HAP-1 (cell line): ENCODE data around the gene RASGEF1B.
A peak's percentile ranks its signal among the peaks of the same experiment; 100 is the strongest.
"Not testable (repeated sequence)": the region's sequence is repeated elsewhere in the genome, so short reads cannot be mapped to it uniquely, and the experiment has no call there.

ENCODE experiments used
- DNase-seq, 2 experiments: peaks; one replicate each; pipeline ENCODE4 v3.0.0-alpha.2; 2016 to 2020; ENCODE audit warnings: low spot score in 2 of 2
- H3K27me3 ChIP-seq: fragments of 250-450 bp; sonication (Bioruptor Pico); 2 replicates; pipeline ENCODE4 v1.5.1; 2020; ENCODE audit warnings: low read depth, mild to moderate bottlenecking, moderate library complexity
- H3K36me3 ChIP-seq: fragments of 250-450 bp; sonication (Bioruptor Pico); replicated peaks from 2 replicates; pipeline ENCODE4 v1.5.1; 2020; ENCODE audit warnings: mild to moderate bottlenecking
- H3K4me1 ChIP-seq: fragments of 250-450 bp; sonication (Bioruptor Pico); 2 replicates; pipeline ENCODE4 v1.5.1; 2020; ENCODE audit warnings: mild to moderate bottlenecking
- H3K4me3 ChIP-seq: fragments of 250-450 bp; sonication (Bioruptor Pico); 2 replicates; pipeline ENCODE4 v1.5.1; 2020; ENCODE audit warnings: mild to moderate bottlenecking, moderate library complexity
- H3K9me3 ChIP-seq: fragments of 250-450 bp; sonication (Bioruptor Pico); 2 replicates; pipeline ENCODE4 v1.5.1; 2020; ENCODE audit warnings: mild to moderate bottlenecking, moderate library complexity
- in situ Hi-C: fragments of 300-500 bp; cut with MboI; formaldehyde crosslinking; loops from 3 replicates; pipeline ENCODE4 v1.14.3; 2020; ENCODE audit warnings: low sequenced_read_pairs, inconsistent platforms, mixed read lengths

The RASGEF1B gene

DNA sequence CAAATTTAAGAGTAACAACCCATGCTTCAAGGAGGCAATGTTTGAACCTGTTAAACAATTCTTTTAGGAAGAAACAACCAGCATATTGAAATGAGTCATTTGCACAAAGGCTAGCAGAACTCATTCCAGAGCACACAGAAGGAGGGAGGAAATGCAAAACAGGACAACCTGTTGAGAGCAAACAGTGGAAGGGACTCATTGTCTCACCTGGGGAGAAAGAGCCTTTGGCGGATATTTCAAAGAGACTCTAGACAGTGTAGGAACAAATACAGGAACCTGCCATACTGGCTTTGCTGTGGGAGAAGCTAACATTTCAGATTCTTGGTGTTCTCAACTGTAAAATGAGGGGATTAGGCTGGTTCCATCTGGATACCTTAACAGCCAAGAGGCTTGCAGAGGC is 14.8 kb upstream of the RASGEF1B start:
- Histone ChIP-seq H3K36me3 (no peaks in the 10 kb centered on the region), H3K9me3 (no peaks in the 10 kb centered on the region), H3K4me1 (no peaks in the 10 kb centered on the region), H3K27me3 (no peaks in the 10 kb centered on the region), H3K4me3 (no peak overlapping the region)
- DNase-seq: no peak
- in situ Hi-C loops: no loop called here

DNA sequence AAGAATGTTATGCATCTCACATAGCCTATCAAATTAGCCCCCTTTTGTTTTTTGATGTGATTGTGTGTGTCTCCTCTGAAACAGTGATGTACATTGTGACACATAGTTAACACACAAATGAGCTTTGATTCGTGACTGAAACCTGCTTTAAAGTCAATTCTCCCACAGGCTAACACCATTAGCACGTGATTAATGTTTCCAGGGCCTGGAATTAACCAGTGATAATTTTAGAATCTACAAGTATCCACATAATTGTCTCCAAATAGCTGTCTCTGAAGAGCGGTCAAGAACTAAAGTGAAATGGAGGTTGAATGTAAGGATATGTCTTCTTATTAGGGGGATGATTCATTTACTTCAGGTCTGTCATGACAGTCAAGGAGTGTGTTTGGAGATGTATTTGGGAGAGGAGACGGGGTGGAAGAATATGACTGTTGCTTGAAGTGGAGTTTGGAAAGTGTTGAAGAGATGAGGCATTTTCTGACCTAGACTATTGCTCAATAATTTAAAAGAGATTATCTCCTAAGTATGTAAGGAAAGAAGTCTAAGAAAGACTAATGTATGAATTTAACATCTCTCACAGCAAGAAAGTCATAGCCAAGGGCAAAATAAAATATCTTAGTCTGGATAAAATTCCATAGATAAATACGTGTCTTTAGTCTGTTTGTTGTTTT is 13.7 kb upstream of the RASGEF1B start:
- Histone ChIP-seq H3K27me3 (no peaks in the 10 kb centered on the region), H3K4me1 (no peaks in the 10 kb centered on the region), H3K4me3 (no peak overlapping the region), H3K9me3 (no peaks in the 10 kb centered on the region), H3K36me3 (no peaks in the 10 kb centered on the region)
- in situ Hi-C loops: no loop called here
- no peak for DNase-seq

DNA sequence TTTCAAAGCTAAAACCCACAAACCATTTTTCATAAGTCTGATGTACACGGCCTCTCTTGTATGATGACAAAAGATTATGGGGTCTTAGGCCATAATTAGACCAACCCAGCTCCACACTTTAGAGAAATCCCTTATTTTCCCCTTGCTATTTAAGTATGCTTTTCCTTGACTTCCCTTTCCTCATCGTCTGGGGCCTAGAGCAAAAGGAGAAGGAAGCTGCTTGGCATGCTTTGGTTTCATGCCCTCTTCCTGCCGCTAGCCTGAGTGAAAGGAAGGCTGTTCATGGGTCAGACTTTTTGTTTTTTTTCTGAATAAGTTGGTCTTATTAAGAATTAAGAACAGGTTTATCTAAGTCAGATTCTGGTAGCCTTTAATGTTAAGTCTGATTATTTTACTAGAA is 10.6 kb upstream of the RASGEF1B start:
- in situ Hi-C loops: no loop called here
- H3K36me3 ChIP-seq: no peaks in the 10 kb centered on the region
- H3K4me1 ChIP-seq: no peaks in the 10 kb centered on the region

DNA sequence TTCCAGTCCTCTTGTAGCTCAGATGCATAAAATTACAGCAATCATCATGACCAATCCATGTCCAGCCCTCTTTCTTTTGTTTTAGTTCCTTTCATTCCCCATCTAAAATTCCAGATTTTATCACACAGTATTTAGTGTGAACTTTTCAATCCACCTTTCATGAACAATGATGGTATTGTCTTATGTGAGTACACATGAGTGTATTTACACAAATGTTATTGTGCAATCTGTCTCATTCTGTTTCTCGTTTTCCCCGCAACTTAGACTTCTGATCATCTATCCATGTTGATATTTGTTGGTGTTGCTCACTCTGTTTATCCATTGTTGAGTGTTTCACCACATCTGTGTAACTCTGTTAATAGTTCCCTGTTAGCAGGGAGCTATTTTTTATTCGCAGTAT is 9.4 kb upstream of the RASGEF1B start:
- no peaks in the 10 kb centered on the region for H3K36me3 ChIP-seq
- DNase-seq: no peak
- no peak overlapping the region for H3K4me3 ChIP-seq
- no peaks in the 10 kb centered on the region for H3K9me3 ChIP-seq
- no peaks in the 10 kb centered on the region for H3K4me1 ChIP-seq
- no peaks in the 10 kb centered on the region for H3K27me3 ChIP-seq
- in situ Hi-C loops: no loop called here

More for the DNA sequence above, 10.6 kb upstream of the RASGEF1B start:
- Histone ChIP-seq H3K9me3 (no peaks in the 10 kb centered on the region), H3K27me3 (no peaks in the 10 kb centered on the region), H3K4me3 (no peak overlapping the region)
- no peak for DNase-seq

DNA sequence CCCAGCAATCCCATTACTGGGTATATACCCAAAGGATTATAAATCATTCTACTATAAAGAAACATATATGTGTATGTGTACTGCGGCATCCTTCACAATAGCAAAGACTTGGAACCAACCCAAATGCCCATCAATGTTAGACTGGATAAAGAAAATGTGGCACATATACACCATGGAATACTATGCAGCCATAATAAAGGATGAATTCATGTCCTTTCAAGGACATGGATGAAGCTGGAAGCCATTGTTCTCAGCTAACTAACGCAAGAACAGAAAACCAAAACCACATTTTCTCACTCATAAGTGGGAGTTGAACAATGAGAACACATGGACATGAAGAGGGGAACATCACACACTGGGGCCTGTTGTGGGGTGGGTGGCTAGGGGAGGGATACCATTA is 7.9 kb upstream of the RASGEF1B start:
- in situ Hi-C loops: loop anchor here (10.0 kb wide), 1 partner anchor 725 kb away; no protein-coding TSS in a partner anchor
- not testable (repeated sequence) for H3K36me3 ChIP-seq

DNA sequence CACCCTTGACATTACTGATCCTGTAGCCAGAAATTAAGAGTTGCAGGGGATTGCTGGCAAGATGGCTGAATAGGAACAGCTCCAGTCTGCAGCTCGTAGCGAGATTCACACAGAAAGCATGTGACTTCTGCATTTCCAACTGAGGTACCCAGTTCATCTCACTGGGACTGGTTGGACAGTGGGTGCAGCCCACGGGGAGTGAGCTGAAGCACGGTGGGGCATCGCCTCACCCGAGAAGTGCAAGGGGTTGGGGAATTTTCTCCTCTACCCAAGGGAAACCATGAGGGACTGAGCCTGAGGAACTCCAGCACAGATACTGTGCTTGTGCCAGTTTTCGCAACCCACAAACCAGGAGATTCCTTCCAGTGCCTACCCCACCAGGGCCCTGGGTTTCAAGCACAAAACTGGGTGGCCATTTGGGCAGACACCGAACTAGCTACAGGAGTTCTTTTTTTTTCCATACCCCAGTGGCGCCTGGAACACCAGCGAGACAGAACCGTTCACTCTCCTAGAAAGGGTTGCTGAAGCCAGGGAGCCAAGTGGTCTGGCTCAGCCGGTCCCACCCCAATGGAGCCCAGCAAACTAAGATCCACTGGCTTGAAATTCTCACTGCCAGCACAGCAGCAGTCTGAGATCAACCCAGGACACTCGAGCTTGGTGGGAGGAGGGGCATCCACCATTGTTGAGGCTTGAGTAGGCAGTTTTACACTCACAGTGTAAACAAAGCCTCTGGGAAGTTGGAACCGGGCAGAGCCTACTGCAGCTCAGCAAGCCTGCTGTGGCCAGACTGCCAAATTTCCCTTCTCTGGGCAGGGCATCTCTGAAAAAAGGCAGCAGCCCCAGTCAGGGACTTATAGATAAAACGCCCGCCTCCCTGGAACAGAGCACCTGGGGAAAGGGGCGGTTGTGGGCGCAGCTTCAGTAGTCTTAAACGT is 1.9 kb upstream of the RASGEF1B start:
- H3K4me1 ChIP-seq, H3K9me3 ChIP-seq, H3K36me3 ChIP-seq, DNase-seq, H3K4me3 ChIP-seq: not testable (repeated sequence)
- in situ Hi-C loops: loop anchor here (5.0 to 10.0 kb wide), 2 partner anchors 369 to 731 kb away; no protein-coding TSS in a partner anchor
- H3K27me3 ChIP-seq: peaks cover 17% of the 10 kb centered on the region

More for the DNA sequence above, 7.9 kb upstream of the RASGEF1B start:
- not testable (repeated sequence) for DNase-seq, H3K9me3 ChIP-seq, H3K27me3 ChIP-seq, H3K4me3 ChIP-seq, H3K4me1 ChIP-seq

DNA sequence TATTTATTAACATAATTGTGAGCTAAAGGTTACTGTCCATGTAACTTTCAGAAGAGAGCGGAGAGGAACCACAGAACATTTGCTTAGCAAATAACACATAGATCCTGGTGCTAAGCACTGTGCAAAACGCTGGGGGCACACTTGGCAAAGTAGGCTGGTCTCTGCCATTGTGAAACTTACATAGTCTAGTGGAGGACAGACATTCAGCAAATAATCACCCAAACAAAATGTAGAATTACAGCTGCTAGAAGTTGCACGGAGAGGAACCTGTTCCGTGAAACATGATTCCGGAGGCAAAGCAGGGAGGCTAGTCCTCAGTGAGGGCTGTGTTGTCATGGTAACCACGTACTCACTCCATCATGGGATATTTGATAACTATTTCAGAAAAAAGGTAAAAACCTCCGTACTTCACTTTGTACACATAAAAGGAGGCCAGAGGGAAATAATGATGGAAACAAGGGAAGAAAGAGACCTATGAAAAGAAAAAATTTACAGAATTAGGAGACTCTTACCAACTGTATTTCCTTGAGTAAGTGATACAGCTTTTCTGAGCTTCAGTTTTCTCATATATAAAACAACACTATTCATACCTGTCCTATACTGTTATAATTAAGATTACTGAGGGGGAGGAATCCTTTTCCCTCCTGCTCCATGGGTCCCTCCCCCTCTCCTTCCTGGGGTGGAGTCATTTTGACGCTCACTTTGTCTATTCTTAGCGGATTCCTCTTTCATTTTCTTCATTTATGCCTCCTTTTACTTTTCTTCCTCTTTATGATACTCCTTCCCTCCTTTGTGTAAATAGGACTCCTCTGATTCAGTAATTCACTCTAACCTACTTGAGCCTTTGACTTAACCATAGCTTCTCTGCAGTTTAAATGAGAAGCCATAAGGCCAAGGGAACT is 825 bp upstream of the RASGEF1B start:
- no peaks in the 10 kb centered on the region for H3K9me3 ChIP-seq
- H3K4me1 ChIP-seq: no peaks in the 10 kb centered on the region
- in situ Hi-C loops: loop anchor here (5.0 to 10.0 kb wide), 2 partner anchors 370 to 732 kb away; no protein-coding TSS in a partner anchor
- H3K27me3 ChIP-seq: peaks cover 17% of the 10 kb centered on the region
- DNase-seq: peak in 1 of 2 experiments; percentile 24
- no peaks in the 10 kb centered on the region for H3K36me3 ChIP-seq
- peak overlapping the region; percentile 42 for H3K4me3 ChIP-seq

DNA sequence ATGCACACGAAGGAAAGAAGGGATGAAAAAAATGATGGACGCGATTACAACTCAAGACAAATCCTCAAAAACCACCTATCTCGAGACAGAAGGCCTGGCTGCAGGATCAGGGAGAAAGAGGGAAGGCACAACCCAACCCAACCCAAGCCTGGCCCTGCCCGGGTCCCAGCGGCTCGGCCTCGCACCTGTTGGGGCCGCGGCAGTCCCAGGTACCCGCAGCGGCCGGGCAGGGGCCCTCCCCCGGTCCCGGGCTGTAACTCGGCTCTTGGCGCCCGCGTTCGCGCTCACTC is 464 bp downstream of the RASGEF1B start:
- Histone ChIP-seq H3K36me3 (no peaks in the 10 kb centered on the region), H3K9me3 (no peaks in the 10 kb centered on the region), H3K27me3 (peaks cover 17% of the 10 kb centered on the region), H3K4me1 (no peaks in the 10 kb centered on the region), H3K4me3 (peak overlapping the region; percentile 42)
- DNase-seq: no peak
- in situ Hi-C loops: loop anchor here (5.0 to 10.0 kb wide), 2 partner anchors 371 to 734 kb away; no protein-coding TSS in a partner anchor

DNA sequence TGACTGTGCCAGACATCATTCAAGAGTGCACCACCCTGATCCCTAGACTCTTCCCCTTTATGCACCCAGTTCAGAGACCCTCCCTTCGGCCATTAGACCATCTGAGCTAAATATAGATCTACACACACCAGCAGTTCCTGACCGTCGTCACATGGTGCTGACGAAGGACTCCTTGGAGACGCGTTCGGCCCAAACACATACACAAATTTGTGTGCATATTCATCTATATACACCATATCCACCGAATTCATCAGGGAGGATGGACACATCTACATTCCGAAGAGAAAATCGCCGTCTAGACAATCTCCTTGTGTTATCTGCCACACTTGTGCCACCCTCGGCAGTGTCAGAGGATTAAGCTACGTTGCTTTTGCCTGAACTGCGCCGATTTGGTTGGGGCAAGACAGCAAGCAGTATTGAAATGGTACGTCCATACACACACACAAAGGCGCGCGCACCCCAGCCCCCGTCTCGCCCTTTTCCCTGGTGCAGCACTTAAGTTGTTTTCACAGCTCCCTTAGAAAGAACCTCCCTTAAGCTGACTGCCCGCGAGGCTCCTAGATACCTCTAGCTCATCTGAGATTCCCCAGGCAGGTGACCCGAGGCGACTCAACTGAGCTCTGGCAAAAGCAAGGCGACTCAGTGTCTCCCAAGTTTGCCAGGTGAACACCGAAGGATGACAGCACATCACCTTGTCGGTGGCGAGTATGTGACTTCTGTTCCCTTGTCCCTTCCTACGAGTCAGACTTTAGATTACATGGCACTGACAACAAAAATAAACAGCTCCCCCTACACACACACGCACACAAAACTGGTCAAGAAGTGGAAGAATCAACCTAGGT is 1.0 kb downstream of the RASGEF1B start:
- H3K36me3 ChIP-seq: no peaks in the 10 kb centered on the region
- in situ Hi-C loops: loop anchor here (5.0 to 10.0 kb wide), 2 partner anchors 372 to 734 kb away; no protein-coding TSS in a partner anchor
- DNase-seq: peak in 1 of 2 experiments; percentile 7
- H3K4me1 ChIP-seq: no peaks in the 10 kb centered on the region
- peaks cover 17% of the 10 kb centered on the region for H3K27me3 ChIP-seq
- H3K4me3 ChIP-seq: peak overlapping the region; percentile 42; the same call in 1 of the 2 replicates
- no peaks in the 10 kb centered on the region for H3K9me3 ChIP-seq

DNA sequence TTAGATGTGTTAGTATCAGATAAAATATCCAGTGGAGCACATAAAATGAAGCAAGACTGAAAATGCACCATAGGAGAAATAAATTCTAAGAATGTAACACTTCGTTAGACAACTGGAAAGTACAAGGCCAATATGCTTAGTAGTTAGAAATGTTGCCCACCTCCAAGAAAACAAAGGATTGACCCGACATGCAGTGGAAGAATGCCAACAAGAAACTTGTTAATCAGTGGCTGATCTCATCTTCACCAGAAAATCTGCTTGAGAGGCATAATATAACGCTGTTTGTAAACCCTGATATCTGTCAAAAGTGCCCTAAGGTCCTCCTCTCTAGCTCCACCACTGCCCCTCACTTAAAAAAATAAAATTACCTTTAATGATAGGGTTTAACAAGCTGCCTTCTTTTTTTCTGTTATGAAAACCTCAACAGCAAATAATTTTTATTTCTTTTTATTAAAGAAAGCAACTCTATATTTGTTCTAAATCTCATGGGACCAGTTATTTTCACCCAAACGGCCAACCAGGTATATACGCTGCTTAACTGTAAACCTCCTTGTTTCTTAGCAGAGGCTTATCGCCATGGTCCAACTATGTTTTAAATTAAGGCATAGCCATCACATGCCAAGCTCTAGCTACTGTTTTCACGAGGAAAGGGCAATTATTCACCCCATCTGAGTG is 1.8 kb downstream of the RASGEF1B start:
- Histone ChIP-seq H3K27me3 (peaks cover 17% of the 10 kb centered on the region), H3K36me3 (no peaks in the 10 kb centered on the region), H3K9me3 (no peaks in the 10 kb centered on the region), H3K4me1 (no peaks in the 10 kb centered on the region), H3K4me3 (no peak overlapping the region)
- no peak for DNase-seq
- in situ Hi-C loops: loop anchor here (5.0 to 10.0 kb wide), 2 partner anchors 372 to 735 kb away; no protein-coding TSS in a partner anchor

DNA sequence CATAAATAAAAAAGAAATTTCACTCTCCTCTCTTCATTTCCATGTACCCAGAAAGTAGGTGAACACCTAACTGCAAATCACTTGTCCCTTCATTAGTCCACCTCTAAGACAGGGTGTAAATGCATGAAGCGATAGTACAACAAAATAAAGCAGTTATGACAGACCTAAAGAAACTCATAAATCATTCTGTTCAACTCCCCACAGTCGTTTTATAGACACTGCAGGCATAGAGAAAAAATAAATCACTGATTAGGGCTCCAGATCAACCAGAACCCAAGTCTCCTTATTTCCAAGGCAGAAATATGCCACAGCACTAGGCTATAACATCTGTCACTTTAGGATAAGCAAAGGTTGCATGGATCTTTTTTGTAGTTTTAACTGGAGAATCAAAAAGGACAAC is 3.0 kb downstream of the RASGEF1B start:
- Histone ChIP-seq H3K4me3 (no peak overlapping the region), H3K27me3 (peaks cover 17% of the 10 kb centered on the region), H3K4me1 (no peaks in the 10 kb centered on the region), H3K36me3 (no peaks in the 10 kb centered on the region), H3K9me3 (no peaks in the 10 kb centered on the region)
- in situ Hi-C loops: no loop called here
- DNase-seq: no peak

DNA sequence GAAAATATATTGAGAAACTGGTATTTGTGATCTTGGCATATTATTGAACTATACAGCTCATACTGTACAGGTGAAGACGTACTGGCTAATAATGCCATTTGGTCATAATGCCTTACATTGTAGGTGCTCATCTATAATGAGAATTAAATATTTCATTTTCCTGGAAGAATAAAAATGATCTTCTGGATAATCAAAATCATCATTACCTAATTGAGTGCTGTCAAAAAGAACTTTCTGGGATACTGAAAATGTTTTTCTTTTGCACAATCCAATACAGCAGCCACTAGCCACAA is 4.1 kb downstream of the RASGEF1B start:
- no peak overlapping the region for H3K4me3 ChIP-seq
- H3K27me3 ChIP-seq: peaks cover 17% of the 10 kb centered on the region
- H3K9me3 ChIP-seq: no peaks in the 10 kb centered on the region
- H3K36me3 ChIP-seq: no peaks in the 10 kb centered on the region
- in situ Hi-C loops: no loop called here
- DNase-seq: no peak
- H3K4me1 ChIP-seq: no peaks in the 10 kb centered on the region
